GM23338 (cell line): Measurements from ENCODE around the gene REXO2. TPM values are rescaled to one million over a fixed set of nuclear protein-coding genes. Genes with fewer than 3 reads are reported as not detected.

Experiments
- ATAC-seq: fragments of 200-7000 bp; cut with Tn5 transposase; 3 replicates; pipeline ENCODE4 v1.9.1; 2020
- DNase-seq: peaks from one replicate; pipeline ENCODE4 v3.0.0-alpha.2; 2015; ENCODE audit warnings: low spot score
- H2AFZ ChIP-seq: fragments of 200-600 bp; sonication (generic); 2 replicates; pipeline ENCODE4 v1.8.0; 2016; ENCODE audit warnings: antibody characterized with exemption, mild to moderate bottlenecking, moderate library complexity
- H3F3A ChIP-seq: fragments of 200-600 bp; sonication (generic); replicated peaks from 2 replicates; pipeline ENCODE4 v1.8.0; 2017; ENCODE audit warnings: antibody characterized with exemption, mixed run types, low read depth
- H3K27ac ChIP-seq: fragments of 200-600 bp; sonication (generic); 2 replicates; pipeline ENCODE4 v1.6.1; 2016; ENCODE audit warnings: low read depth
- H3K27me3 ChIP-seq: fragments of 200-600 bp; sonication (generic); 2 replicates; pipeline ENCODE4 v1.8.0; 2016; ENCODE audit warnings: mild to moderate bottlenecking, mixed run types, moderate library complexity; ENCODE audit not compliant: insufficient read depth
- H3K36me3 ChIP-seq: fragments of 200-600 bp; sonication (generic); 2 replicates; pipeline ENCODE4 v1.8.0; 2016; ENCODE audit warnings: mild to moderate bottlenecking; ENCODE audit not compliant: insufficient read depth
- H3K4me1 ChIP-seq: fragments of 200-600 bp; sonication (generic); 2 replicates; pipeline ENCODE4 v1.8.0; 2016; ENCODE audit warnings: mild to moderate bottlenecking, moderate library complexity; ENCODE audit not compliant: insufficient read depth
- H3K4me2 ChIP-seq: fragments of 200-600 bp; sonication (generic); 2 replicates; pipeline ENCODE4 v1.7.1; 2017; ENCODE audit warnings: mixed run types
- H3K4me3 ChIP-seq: fragments of 200-600 bp; sonication (generic); 2 replicates; pipeline ENCODE4 v1.6.1; 2016; ENCODE audit warnings: mixed run types
- H3K79me2 ChIP-seq: fragments of 200-600 bp; sonication (generic); replicated peaks from 2 replicates; pipeline ENCODE4 v1.8.0; 2017; ENCODE audit warnings: mild to moderate bottlenecking; ENCODE audit not compliant: insufficient read depth
- H3K9me2 ChIP-seq: fragments of 200-600 bp; sonication (generic); 2 replicates; pipeline ENCODE4 v1.8.0; 2017; ENCODE audit not compliant: insufficient read depth
- H4K20me1 ChIP-seq: fragments of 200-600 bp; sonication (generic); replicated peaks from 2 replicates; pipeline ENCODE4 v1.8.0; 2017; ENCODE audit warnings: mild to moderate bottlenecking; ENCODE audit not compliant: insufficient read depth
- H3K27ac Mint-ChIP-seq: 2 replicates; pipeline ENCODE4 v1.8.0; 2020; ENCODE audit warnings: inconsistent platforms, mild to moderate bottlenecking, moderate library complexity, mixed read lengths
- H3K27me3 Mint-ChIP-seq: 3 replicates; pipeline ENCODE4 v1.8.0; 2022; ENCODE audit warnings: low read depth, mild to moderate bottlenecking, moderate library complexity, mixed read lengths, inconsistent platforms; ENCODE audit not compliant: insufficient read depth, poor library complexity
- H3K36me3 Mint-ChIP-seq: 3 replicates; pipeline ENCODE4 v1.8.0; 2021; ENCODE audit warnings: low read depth, mild to moderate bottlenecking, inconsistent platforms, moderate library complexity, mixed read lengths
- H3K4me1 Mint-ChIP-seq: 3 replicates; pipeline ENCODE4 v1.8.0; 2020; ENCODE audit warnings: mild to moderate bottlenecking, inconsistent platforms, mixed read lengths
- H3K4me3 Mint-ChIP-seq: 3 replicates; pipeline ENCODE4 v1.8.0; 2021; ENCODE audit warnings: moderate library complexity, mild to moderate bottlenecking, inconsistent platforms, mixed read lengths
- H3K9me3 Mint-ChIP-seq: 3 replicates; pipeline ENCODE4 v1.8.0; 2020; ENCODE audit warnings: moderate library complexity, mild to moderate bottlenecking, inconsistent platforms, mixed read lengths
- CREB1 ChIP-seq: fragments of 250-450 bp; sonication (Bioruptor Pico); IDR thresholded peaks from 2 replicates; pipeline ENCODE4 v1.5.0; 2020; ENCODE audit warnings: low read depth, mild to moderate bottlenecking, moderate library complexity
- ETS1 ChIP-seq: IDR thresholded peaks from 2 replicates; pipeline ENCODE4 v1.6.1; 2016; ENCODE audit warnings: antibody characterized with exemption
- EZH2phosphoT487 ChIP-seq: fragments of 200-600 bp; sonication (generic); IDR thresholded peaks from one replicate; pipeline ENCODE4 v1.8.1; 2018; ENCODE audit warnings: antibody characterized with exemption; ENCODE audit not compliant: unreplicated experiment
- JUNB ChIP-seq: IDR thresholded peaks from one replicate; pipeline ENCODE4 v1.6.1; 2016; ENCODE audit warnings: antibody characterized with exemption; ENCODE audit not compliant: unreplicated experiment
- NANOG ChIP-seq: IDR thresholded peaks from 2 replicates; pipeline ENCODE4 v1.6.1; 2016; ENCODE audit warnings: antibody characterized with exemption, borderline replicate concordance
- POLR2AphosphoS5 ChIP-seq: IDR thresholded peaks from 2 replicates; pipeline ENCODE4 v1.6.1; 2016; ENCODE audit warnings: antibody characterized with exemption, low read depth
- STAT1 ChIP-seq: IDR thresholded peaks from one replicate; pipeline ENCODE4 v1.6.1; 2016; ENCODE audit warnings: antibody characterized with exemption; ENCODE audit not compliant: unreplicated experiment
- ZNF114 ChIP-seq: fragments of 250-450 bp; sonication (Bioruptor Pico); IDR thresholded peaks from 2 replicates; pipeline ENCODE4 v1.5.0; 2020; ENCODE audit warnings: mild to moderate bottlenecking, moderate library complexity
- ZNF462 ChIP-seq: fragments of 250-450 bp; sonication (Bioruptor Pico); IDR thresholded peaks from 2 replicates; pipeline ENCODE4 v1.5.0; 2020; ENCODE audit warnings: mild to moderate bottlenecking, moderate library complexity
- polyA plus RNA-seq: library from polyadenylated mRNA; unstranded; fragments of >200 nt; fragmentation: Nextera tagmentation; extraction: Ambion mirVana; gene quantifications from 2 replicates; pipeline ENCODE4 v1.2.1, GENCODE V29; 2016
- total RNA-seq: library from RNA; depleted of rRNA; stranded (reverse); fragments of >200 nt; shearing (Covaris generic); gene quantifications from 2 replicates; pipeline ENCODE4 v1.2.3, GENCODE V29; 2014
- TF ChIP-seq, protein P1 (sequence below): IDR thresholded peaks from one replicate; pipeline ENCODE4 v1.6.1; 2018; ENCODE audit warnings: antibody characterized with exemption; ENCODE audit not compliant: unreplicated experiment

The REXO2 gene
- total and polyA plus RNA-seq, 2 experiments from 2014 or later = 122 to 245 TPM

DNA sequence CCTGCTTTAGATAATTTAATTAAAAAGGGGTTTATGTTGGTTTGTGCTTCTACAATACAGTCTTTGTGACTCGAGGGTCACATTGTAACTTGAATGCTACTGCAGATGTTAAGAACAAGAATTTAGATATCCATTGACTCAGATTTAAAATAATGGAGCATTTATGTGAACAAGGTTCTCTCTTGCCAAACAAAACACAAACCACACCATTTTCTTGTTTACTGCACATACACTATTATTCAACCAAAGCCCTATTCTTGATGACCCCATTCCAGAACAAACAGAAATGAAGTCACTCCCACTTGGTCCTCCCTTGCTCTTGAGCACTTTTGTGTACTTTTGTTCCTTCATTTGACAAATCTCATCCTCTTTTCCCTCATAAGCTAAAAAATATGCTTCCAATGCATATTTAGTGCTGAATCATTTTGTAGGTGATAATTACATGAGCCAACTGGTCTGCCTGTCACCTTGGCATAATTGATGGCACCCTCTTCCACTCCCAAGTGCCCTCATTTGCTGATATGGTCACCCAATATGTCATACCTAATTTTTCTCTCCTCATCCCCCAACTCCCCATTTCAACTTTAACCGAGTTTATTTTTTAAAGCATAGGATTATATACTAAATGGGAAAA lies 41.8 kb upstream of the REXO2 start:
- no peak for ATAC-seq
- Histone ChIP-seq H3K79me2 (peaks cover 28% of the 10 kb centered on the region), H2AFZ (no peak overlapping the region), H3F3A (no peaks in the 10 kb centered on the region), H3K36me3 (no peaks in the 10 kb centered on the region; the same call in 1 of the 2 replicates), H3K4me1 (peaks cover 28% of the 10 kb centered on the region), H3K27ac (no peak overlapping the region), H3K27me3 (no peaks in the 10 kb centered on the region), H3K9me2 (no peaks in the 10 kb centered on the region), H3K4me2 (no peak overlapping the region), H3K4me3 (no peak overlapping the region), H4K20me1 (no peaks in the 10 kb centered on the region)
- Mint-ChIP-seq H3K36me3 (peaks cover 7% of the 10 kb centered on the region), H3K27ac (no peak overlapping the region), H3K4me1 (peaks cover 33% of the 10 kb centered on the region), H3K27me3 (peaks cover 17% of the 10 kb centered on the region), H3K4me3 (no peak overlapping the region), H3K9me3 (no peaks in the 10 kb centered on the region)
- TF ChIP-seq, protein P1, sequence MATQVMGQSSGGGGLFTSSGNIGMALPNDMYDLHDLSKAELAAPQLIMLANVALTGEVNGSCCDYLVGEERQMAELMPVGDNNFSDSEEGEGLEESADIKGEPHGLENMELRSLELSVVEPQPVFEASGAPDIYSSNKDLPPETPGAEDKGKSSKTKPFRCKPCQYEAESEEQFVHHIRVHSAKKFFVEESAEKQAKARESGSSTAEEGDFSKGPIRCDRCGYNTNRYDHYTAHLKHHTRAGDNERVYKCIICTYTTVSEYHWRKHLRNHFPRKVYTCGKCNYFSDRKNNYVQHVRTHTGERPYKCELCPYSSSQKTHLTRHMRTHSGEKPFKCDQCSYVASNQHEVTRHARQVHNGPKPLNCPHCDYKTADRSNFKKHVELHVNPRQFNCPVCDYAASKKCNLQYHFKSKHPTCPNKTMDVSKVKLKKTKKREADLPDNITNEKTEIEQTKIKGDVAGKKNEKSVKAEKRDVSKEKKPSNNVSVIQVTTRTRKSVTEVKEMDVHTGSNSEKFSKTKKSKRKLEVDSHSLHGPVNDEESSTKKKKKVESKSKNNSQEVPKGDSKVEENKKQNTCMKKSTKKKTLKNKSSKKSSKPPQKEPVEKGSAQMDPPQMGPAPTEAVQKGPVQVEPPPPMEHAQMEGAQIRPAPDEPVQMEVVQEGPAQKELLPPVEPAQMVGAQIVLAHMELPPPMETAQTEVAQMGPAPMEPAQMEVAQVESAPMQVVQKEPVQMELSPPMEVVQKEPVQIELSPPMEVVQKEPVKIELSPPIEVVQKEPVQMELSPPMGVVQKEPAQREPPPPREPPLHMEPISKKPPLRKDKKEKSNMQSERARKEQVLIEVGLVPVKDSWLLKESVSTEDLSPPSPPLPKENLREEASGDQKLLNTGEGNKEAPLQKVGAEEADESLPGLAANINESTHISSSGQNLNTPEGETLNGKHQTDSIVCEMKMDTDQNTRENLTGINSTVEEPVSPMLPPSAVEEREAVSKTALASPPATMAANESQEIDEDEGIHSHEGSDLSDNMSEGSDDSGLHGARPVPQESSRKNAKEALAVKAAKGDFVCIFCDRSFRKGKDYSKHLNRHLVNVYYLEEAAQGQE = no peak
- TF ChIP-seq STAT1 (no peak), ETS1 (no peak), POLR2AphosphoS5 (no peak), JUNB (no peak), EZH2phosphoT487 (no peak), NANOG (no peak), CREB1 (CRISPR knock-in tag) (no peak), ZNF114 (CRISPR knock-in tag) (no peak), ZNF462 (CRISPR knock-in tag) (no peak)
- no peak for DNase-seq
